ENCODE data around the gene MUC21. TPM values are rescaled to one million over a fixed set of nuclear protein-coding genes. Genes with fewer than 3 reads are reported as not detected.
"Not testable (repeated sequence)": the region's sequence is repeated elsewhere in the genome, so short reads cannot be mapped to it uniquely, and the experiment has no call there.

The MUC21 gene
- total RNA-seq, 3 donors from 2014 or later (not counting 1 experiment from before 2014, with no cell fraction given) = not detected

DNA sequence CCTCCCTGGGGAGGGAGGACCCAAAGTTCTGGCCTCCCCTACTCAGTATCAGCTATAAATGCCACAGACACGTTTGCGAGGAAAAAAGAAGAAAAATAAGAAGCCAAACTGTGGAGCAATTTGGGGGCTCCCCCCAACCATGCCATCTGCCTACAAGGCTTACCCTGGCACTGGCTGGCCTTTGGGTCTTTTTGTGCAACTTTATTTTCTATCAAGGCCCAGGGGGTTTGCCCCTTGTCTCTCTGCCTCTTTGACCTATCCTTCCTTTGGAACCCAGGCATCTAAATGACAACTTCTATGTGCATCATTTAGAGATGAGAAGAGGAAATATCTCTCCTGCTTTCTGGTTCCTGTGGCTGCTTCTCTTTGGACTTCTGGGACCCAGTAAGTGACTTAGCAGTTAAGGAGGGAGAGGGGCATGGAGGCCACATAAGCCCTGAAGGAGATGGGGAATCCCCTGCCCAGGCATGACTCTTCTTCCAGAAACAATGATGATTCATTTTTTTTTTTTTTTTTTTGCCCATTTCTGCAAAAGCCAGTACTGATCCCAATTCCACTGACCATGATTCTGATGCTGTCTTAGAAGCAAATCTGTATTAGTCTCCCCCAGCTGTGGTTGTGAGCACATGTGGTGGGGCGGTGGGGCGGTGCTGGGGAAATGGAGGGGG lies 27.0 kb downstream of the MUC21 start, which contains the start of gene MUC22:
Gene MUC22, plus strand, starts transcription at position 82 of the 668 bp plus-strand sequence. Its CDS starts 233 bp downstream, at position 315.
- no peak for DNase-seq
- Mint-ChIP-seq H3K4me3 (no peak within 1 kb of the TSS), H3K27ac (no peak within 1 kb of the TSS), H3K36me3 (no peaks in the 10 kb centered on the region), H3K9me3 (no peaks in the 10 kb centered on the region), H3K27me3 (ENCODE audit: low read depth in 2 of 2) (peaks cover 37 to 58% of the 10 kb centered on the region in 2 donors), H3K4me1 (no peaks in the 10 kb centered on the region)
- 79% methylated on average over 2 of the region's 4 CpGs for WGBS (ENCODE audit: insufficient coverage)
- Histone ChIP-seq H3K9me3 (ENCODE audit: control insufficient read depth, insufficient read depth, low read length) (no peaks in the 10 kb centered on the region), H3K27me3 (ENCODE audit: control insufficient read depth, insufficient read depth, low read length) (peaks cover 2% of the 10 kb centered on the region), H3K27ac (ENCODE audit: low read length) (no peak within 1 kb of the TSS), H3K36me3 (ENCODE audit: control insufficient read depth, insufficient read depth, low read length) (no peaks in the 10 kb centered on the region), H3K4me1 (ENCODE audit: control insufficient read depth, insufficient read depth, low read length) (no peaks in the 10 kb centered on the region), H3K4me3 (ENCODE audit: low read length) (no peak within 1 kb of the TSS)
- ATAC-seq = no peak
- intact Hi-C loops (cut with micrococcal nuclease) = no loop called here
- TF ChIP-seq, protein P1, sequence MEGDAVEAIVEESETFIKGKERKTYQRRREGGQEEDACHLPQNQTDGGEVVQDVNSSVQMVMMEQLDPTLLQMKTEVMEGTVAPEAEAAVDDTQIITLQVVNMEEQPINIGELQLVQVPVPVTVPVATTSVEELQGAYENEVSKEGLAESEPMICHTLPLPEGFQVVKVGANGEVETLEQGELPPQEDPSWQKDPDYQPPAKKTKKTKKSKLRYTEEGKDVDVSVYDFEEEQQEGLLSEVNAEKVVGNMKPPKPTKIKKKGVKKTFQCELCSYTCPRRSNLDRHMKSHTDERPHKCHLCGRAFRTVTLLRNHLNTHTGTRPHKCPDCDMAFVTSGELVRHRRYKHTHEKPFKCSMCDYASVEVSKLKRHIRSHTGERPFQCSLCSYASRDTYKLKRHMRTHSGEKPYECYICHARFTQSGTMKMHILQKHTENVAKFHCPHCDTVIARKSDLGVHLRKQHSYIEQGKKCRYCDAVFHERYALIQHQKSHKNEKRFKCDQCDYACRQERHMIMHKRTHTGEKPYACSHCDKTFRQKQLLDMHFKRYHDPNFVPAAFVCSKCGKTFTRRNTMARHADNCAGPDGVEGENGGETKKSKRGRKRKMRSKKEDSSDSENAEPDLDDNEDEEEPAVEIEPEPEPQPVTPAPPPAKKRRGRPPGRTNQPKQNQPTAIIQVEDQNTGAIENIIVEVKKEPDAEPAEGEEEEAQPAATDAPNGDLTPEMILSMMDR (IDR thresholded peaks at IDR 0.05) = no peak

DNA sequence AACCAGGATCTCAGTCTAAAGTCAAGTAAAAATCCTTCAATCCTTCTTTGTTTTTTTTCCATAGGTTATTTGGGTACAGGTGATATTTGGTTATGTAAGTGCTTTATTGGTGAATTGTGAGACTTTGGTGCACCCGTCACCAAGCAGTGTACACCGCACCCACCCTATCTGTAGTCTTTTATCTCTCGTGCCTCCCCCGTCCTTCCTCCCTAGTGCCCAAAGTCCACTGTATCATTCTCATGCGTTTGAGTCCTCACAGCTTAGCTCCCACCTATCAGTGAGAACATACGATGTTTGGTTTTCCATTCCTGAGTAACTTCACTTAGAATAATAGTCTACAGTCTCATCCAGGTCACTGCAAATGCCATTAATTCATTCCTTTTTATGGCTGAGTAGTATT lies 27.6 kb downstream of the MUC21 start:
- Mint-ChIP-seq H3K4me3 (no peak overlapping the region), H3K27me3 (ENCODE audit: low read depth in 2 of 2) (peaks cover 37 to 58% of the 10 kb centered on the region in 2 donors), H3K4me1 (no peaks in the 10 kb centered on the region), H3K9me3 (no peaks in the 10 kb centered on the region), H3K27ac (no peak overlapping the region), H3K36me3 (no peaks in the 10 kb centered on the region)
- Histone ChIP-seq H3K27ac (ENCODE audit: low read length) (no peak overlapping the region), H3K4me1 (ENCODE audit: control insufficient read depth, insufficient read depth, low read length) (no peaks in the 10 kb centered on the region), H3K27me3 (ENCODE audit: control insufficient read depth, insufficient read depth, low read length) (peaks cover 4% of the 10 kb centered on the region), H3K36me3 (ENCODE audit: control insufficient read depth, insufficient read depth, low read length) (no peaks in the 10 kb centered on the region), H3K4me3 (ENCODE audit: low read length) (no peak overlapping the region), H3K9me3 (ENCODE audit: control insufficient read depth, insufficient read depth, low read length) (no peaks in the 10 kb centered on the region)
- ATAC-seq (no peak), DNase-seq (no peak)
- TF ChIP-seq, protein P1 (IDR thresholded peaks at IDR 0.05) = no peak
- WGBS (ENCODE audit: insufficient coverage) = 76% methylated on average over 6 of the region's 6 CpGs
- intact Hi-C loops (cut with micrococcal nuclease) = no loop called here

GRCh38 chr6:31016659-31017299 lies 33.3 kb downstream of the MUC21 start:
- 93% methylated on average over 36 of the region's 36 CpGs for WGBS (ENCODE audit: insufficient coverage)
- no peaks in the 10 kb centered on the region for H3K36me3 ChIP-seq (ENCODE audit: control insufficient read depth, insufficient read depth, low read length)
- H3K4me1 ChIP-seq (ENCODE audit: control insufficient read depth, insufficient read depth, low read length) = no peaks in the 10 kb centered on the region
- H3K36me3 Mint-ChIP-seq = no peaks in the 10 kb centered on the region
- DNase-seq (no peak), ATAC-seq (no peak)
- H3K9me3 Mint-ChIP-seq = no peaks in the 10 kb centered on the region
- TF ChIP-seq, protein P1 (IDR thresholded peaks at IDR 0.05) = no peak
- H3K4me3 Mint-ChIP-seq = no peak overlapping the region
- intact Hi-C loops (cut with micrococcal nuclease) = no loop called here
- H3K27ac ChIP-seq (ENCODE audit: low read length) = no peak overlapping the region
- H3K4me3 ChIP-seq (ENCODE audit: low read length) = no peak overlapping the region
- no peak overlapping the region for H3K27ac Mint-ChIP-seq
- no peaks in the 10 kb centered on the region for H3K4me1 Mint-ChIP-seq
- H3K9me3 ChIP-seq (ENCODE audit: control insufficient read depth, insufficient read depth, low read length) = no peaks in the 10 kb centered on the region
- peaks cover 4% of the 10 kb centered on the region for H3K27me3 ChIP-seq (ENCODE audit: control insufficient read depth, insufficient read depth, low read length)
- H3K27me3 Mint-ChIP-seq (ENCODE audit: low read depth in 2 of 2) = peaks cover 29 to 54% of the 10 kb centered on the region in 2 donors

- WGBS (ENCODE audit: insufficient coverage) = 100% methylated on average over 3 of the region's 3 CpGs
- H3K4me3 Mint-ChIP-seq; ATAC-seq; DNase-seq; H3K4me3 ChIP-seq (ENCODE audit: low read length); H3K4me1 Mint-ChIP-seq; H3K36me3 Mint-ChIP-seq; intact Hi-C loops (cut with micrococcal nuclease); H3K9me3 ChIP-seq (ENCODE audit: control insufficient read depth, insufficient read depth, low read length); H3K27me3 ChIP-seq (ENCODE audit: control insufficient read depth, insufficient read depth, low read length); H3K4me1 ChIP-seq (ENCODE audit: control insufficient read depth, insufficient read depth, low read length); H3K27ac ChIP-seq (ENCODE audit: low read length); H3K36me3 ChIP-seq (ENCODE audit: control insufficient read depth, insufficient read depth, low read length); H3K27ac Mint-ChIP-seq; H3K9me3 Mint-ChIP-seq: not testable (repeated sequence)
- H3K27me3 Mint-ChIP-seq (ENCODE audit: low read depth in 2 of 2) = peaks cover 25 to 58% of the 10 kb centered on the region in 2 donors
Observed at GRCh38 chr6:31017436-31017835, 33.9 kb downstream of the MUC21 start.
